Dedifferentiated amniotic fluid mesenchymal stem cell (primary cell): Measurements from ENCODE around the gene HOXA1.

Experiments
- DNase-seq: peaks from one replicate; pipeline ENCODE4 v3.0.0-alpha.2; 2016; ENCODE audit errors: extremely low spot score

Gene HOXA1

DNA sequence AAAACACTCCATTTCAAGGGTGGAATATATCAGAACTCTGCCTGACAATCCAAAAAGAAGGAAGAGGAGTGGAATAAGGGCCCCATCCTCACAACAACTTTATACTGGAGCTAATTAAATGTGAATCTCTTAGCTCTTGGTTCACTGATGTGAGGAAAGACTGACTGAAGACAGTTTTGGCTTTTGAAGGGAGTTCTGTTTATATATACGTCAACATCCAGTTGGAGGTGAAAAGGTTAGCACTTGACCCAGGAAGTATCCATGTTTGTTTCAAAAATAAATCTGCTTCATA lies 3.0 kb downstream of the HOXA1 start:
- DNase-seq = no peak

DNA sequence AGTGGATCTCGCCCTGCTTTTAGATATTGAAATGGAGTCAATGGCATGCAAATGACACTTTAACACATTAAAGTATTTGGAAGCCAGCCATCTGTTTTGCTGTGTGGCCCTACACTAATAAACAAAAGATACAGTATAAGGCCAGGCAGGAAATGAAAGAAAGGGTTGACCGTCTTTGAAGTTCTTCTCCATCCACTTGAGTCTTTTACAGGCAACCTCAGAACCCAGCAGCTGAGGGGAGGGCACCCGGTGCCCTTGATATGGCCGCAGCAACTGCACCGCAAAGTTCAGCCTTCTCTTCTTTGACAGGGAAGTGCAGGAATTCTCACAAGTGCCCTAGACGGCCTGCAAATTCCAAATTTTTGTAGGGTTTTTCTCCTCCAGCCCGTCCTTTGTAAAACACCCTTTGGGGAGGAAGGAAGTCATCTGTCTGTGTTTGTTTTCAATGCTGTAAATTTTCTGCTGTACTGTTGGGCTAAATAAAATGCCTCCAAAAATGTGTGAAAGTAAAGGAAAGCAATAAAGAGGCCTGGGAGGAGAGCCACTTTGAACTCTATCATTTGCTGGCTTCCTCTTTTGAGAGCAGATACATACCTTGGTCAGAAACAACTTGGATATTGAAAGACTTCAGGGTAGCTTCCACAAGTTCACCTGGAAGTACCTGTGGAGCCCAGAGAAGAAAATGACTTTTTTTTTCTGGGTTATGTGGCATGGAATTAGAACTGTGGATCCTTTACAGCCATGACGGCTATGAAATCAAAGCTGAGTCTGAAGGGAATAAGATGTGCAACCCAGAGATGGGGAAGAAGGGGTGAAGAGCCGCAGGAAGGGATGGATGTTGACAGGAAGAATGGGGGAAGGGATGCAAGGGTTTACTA lies 3.6 kb downstream of the HOXA1 start:
- DNase-seq = no peak

DNA sequence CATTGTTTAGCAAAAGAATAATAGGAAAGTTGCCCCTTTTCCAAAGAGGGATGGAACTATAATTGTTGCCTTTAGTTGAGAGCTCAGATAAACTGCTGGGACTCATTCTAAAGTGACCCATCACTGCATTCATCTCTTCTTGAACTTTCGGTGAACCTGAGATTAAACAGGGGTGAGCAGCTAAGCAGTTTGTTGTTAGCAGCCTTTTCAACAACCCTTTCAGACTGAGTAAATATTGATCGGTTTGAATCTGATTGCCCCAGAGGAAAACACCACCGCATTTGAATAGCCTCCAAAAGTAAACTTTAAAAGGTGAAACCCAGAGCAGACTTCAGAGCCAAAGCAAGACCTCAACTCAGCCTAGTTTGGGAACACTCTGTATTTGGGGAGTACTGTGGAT lies 4.7 kb downstream of the HOXA1 start:
- no peak for DNase-seq

DNA sequence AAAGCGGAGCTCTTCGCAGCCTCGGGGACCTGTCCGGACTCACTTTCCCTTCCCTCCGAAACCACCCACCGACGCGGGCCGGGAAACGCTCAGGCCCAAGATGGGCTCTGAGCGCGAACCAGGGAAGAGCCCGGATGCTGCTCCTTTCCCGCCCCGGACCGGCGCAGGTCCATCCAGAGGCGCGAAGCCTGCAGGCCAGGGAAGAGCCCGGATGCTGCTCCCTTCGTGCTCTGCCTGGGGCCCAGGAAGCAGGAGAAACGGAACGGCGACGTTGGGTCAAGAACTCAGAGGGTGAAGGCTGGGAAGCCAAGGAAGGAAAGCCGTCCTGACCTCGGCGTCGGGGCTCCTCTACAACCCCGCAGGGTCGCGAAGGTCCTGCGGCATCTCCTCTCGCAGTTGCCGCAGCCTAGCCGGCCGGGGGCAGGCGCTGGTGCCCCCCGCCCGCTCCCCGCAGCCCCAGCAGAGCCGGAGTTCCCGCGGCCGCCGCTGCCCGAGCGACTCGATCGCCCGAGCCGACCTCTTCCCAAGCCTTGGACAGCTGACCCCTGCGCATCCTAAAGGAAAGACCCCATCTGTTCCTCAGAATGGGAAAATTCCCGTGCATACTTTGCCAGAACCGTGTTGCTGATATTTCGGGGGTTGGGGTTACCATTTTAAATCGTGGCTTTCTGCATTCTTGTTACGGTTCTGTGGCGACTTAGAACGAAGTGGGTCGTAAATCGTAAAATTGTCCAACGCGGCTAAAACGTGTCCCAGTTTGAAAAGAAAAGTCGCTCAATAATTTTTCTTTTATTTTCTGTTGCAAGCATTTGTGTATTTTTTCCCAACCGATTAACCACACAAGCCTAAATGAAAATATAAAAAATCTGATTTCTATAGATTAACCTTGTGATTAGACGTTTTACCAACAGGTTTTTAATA lies 7.5 kb downstream of the HOXA1 start:
- DNase-seq = no peak

DNA sequence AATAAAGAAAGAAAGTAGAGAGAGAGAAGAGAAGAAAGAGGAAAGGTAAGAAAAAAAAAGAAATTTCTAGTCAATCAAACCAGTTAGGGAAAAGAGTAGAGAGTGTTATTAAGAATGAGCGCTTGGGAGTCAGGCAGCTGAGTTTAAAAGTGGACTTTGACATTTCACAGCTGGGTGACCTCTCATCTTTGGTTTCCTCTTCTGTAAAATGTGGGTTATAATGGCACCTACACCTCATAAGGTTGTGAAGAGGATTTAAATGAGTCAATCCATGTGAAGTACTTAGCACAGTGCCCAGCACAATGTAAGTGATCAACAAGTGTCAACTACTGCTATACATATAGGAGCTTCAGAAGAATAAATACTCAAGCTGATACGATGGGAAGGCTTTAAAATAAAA lies 12.2 kb downstream of the HOXA1 start:
- no peak for DNase-seq

DNA sequence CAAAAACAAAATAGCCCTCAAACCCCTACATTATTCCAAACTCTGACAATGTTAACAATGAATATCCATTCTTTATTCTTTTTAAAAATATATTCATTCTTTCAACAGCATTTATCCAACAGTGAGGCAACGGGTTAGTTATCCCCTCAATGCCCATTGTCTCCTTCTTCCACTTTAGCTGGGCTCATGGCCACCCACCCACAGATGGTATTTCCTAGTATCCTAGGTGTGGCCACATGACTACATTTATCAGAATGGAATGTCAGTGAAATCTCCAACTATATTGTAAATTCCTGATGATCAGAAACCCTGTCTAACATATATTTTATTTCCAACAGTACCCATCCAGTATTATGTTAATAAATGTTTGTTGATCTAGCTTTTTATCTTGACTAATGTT lies 13.6 kb downstream of the HOXA1 start:
- no peak for DNase-seq

DNA sequence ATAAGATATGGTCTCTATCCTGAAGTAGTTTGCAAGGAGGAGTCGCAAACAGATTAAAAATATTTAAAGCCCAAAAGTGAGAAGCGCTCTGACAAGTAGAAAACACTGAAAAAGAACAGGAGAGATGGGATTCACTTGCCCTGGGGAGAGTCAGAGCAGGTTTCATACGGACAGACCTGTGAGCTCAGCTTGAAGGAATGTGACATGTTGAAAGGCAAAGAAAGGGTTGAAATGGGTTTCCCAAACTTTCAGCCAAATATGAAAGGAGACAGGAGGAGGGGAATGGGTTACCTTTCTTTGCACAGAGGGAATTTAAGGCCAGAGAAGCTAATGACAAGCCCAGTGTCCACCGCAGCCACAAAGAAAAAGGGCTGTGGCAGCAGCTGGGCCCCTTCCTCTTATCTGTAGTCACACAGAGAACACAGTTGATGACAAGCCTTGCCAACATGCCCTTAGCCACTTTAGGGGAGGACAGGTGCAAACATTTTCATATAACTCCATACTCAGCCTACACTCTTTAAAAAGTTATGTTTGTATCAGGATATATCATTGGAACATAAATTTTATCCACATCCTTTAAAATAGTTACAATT lies 14.9 kb downstream of the HOXA1 start:
- DNase-seq = no peak

DNA sequence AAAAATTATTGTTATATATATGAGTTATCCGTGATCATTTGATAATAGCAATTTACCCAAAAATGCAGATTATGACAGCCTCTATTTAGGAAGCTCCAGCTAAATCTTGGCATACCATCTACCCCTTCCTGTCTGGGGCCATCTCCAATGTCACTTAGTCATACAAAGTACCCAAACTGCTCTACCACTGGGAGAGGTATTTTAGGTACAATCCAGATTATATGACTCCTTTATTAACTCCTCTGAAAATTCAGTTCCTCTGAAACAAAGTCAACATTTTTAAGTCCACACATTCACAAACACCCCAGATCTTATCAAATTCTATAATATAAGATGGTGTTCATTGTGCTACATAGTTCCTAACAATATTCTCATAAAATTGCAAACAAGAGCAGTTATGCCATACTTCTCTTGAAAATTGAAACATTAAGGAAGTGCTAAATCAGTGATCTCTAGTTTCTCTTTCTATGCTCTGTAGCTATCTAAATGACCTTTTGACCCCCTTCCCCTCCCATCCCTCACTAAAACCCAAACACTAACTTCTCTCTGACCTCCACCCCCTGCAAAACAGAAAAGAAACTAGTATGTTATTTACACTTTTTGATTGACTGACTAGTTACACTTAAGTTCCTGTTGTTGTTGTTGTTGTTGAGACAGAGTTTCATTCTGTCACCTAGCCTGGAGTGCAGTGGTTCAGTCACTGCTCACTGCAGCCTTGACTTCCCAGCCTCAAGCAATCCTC lies 16.4 kb downstream of the HOXA1 start:
- DNase-seq = no peak

DNA sequence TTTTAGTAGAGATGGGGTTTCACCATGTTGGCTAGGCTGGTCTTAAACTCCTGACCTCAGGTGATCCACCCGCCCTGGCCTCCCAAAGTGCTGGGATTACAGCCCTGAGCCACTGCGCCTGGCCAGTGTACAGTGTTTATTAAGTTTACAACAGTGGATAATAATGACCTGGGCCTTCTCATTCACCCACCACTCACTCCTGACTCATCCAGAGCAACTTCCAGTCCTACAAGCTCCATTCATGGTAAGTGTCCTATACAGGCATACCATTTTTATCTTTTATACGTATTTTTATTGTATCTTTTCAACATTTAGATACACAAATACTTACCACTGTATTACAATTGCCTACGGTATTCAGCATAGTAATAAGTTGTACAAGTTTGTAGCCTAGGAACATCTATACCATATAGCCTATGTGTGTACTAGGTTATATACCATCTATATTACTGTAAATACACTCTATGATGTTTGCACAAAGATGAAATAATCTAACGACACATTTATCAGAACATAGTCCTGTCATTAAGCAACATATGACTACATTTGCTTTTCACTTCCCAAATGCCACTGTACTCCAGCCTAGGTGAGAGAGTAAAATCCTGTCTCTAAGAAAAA lies 17.1 kb downstream of the HOXA1 start:
- no peak for DNase-seq

DNA sequence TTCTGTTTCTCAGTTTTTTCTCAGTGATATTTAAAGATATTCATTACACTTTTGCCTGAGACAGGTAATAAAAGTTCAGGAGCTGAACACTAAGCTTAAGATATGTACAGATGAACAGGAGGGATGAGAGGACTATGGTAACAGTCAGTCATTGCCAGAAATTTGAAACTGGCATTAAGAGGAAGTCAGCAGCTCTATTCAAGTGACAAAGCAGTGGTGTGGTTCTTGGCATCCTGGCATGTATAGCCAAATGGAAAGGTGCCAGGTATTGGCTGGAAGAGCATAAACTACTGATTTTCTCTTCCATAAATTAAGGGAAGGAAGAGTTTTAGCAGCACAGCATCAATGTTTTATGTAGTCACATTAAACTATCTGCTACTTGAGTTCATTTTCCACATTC lies 22.7 kb downstream of the HOXA1 start:
- no peak for DNase-seq

DNA sequence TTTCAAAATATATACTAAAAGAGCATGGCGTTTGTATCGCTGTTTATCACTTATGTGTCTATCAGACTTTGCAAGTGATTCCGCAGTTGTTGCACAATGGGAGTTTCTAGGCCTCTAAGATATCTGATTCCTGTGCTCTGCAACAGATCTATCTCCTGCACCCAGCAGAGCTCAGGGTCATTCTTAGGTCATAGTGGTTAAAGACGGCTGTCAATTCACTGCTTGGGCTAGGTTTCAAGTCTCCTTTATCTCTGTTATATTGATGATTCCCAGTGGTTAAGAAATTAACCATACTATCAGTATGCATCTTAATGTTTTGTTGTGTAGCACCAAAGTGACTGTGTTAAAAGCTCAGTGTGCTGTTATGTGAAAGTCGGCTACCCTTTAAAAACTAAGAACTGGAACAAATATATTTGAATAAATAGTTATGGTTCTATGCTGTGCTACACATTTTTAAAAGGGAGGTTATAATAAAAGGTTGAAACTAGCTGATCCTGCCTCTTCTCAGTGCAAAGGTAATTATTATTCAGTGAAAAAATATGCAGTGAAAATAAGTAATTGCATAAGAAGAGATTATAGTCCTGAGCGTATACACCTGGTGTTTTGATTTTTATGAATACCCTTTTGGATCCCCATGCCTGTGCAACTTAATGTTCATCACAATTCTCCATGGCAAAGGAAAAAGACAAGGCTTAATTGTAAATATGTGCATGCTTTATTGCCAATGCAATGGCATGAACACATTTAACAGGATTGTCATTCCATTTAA lies 24.0 kb downstream of the HOXA1 start:
- DNase-seq = no peak

DNA sequence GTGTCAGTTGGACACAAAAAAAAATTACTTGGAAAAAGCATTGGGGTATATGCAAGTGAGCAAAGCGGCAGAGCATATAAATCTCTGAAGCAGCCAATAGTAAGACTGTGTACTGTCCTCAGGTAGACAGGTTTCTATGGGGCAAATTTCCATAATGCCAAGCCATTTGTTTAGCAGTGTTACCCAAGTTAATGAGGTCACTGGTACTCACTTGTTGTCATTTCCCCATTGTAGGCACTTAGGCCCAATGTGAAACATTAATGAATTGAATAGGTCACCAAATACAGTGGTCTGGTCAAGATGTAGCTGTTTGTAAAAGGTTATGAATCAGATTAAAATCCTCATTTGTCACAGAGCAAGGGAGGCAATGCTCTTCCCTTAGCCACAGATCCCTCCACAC lies 27.5 kb downstream of the HOXA1 start:
- no peak for DNase-seq

DNA sequence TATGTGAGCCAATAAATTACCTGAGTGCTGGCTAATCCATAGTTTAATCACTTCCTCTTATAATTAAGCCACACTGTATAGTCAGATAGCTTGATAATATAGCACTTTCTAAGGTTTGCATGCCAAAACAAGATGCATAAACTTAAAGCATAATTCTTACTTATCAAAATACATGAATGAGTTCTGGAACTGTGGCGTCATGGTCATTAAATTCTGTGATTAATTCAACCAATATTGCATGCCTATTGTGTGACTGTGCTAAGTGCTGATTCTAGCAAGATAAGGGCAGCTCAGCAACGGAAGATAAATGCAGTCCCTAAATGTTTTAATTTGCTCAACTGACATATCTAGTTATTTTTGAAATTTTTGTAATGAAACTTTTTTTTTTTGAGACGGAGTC lies 29.7 kb downstream of the HOXA1 start:
- DNase-seq = no peak

DNA sequence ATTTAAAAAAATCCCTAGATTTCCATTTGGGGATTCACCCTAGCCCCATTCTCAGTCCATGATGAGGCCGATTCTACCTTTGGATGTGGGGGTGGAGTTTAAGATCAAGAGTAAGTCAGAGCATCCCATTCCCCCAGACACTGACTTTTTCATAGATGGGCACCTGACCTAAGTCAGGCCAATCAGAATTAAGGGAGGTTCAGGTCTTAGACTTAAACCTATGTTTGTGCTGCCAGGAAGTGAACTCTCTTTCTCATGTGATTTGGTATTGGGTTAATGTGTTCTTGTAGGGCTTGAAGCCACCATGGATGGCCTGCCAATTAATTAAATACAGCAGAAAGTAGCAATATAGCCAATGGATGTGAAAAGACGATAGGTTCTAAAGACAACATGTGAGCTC lies 30.1 kb downstream of the HOXA1 start:
- DNase-seq = no peak

DNA sequence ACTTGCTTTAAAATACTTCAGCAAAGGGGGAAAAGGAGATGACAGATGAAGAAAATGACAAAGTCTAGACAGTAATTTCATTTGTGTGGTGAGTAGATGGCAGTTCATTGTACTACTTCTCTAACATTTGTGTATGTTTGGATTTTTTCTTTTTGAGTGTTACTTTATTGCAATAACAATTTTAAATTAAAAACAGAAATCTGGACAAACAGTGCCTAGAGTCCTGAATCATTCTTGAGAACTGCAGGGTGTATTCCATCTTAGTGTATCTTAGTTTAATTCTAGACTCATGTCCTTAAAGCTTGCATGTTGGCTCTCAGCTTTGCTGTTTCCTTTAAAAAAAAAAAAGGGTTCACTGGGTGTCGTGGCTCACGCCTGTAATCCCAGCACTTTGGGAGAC lies 31.1 kb downstream of the HOXA1 start:
- DNase-seq = no peak

DNA sequence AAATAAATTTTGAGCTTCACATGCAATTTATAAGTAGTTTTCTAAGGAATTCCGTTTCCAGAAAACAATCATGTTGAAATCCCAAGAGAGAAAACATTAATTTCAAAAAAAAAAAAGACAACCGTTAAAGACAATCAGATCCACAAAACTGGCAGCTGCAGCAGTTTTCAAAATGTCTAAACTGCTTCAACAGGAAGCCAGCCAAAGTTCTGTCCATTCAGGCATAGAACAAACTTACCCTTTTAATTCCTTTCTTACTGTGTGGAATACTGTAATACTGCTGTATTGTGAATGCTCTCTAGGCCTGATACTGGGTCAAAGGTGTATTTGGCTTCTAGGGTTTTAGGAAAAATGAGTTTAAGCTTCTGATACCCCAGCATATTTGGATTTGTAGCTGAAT lies 31.6 kb downstream of the HOXA1 start:
- no peak for DNase-seq

DNA sequence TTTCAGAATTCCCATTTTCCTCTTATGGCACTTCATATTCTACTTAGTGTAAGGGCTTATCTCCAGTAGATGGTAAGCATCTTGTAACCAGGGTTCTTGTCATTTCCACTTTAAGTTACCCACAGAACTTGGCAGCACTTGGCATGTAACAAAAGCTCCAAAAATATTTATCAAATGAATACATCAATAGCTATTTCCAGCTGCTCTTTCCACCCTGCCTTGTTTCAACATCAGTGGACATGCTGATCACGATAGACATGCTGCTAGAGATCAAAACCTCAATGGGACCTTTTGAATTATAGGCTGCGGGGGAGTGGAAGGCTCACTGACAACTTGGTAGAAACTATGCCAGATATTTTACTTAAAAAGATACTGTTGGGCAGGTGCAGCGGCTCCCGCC lies 32.9 kb downstream of the HOXA1 start:
- DNase-seq = no peak

DNA sequence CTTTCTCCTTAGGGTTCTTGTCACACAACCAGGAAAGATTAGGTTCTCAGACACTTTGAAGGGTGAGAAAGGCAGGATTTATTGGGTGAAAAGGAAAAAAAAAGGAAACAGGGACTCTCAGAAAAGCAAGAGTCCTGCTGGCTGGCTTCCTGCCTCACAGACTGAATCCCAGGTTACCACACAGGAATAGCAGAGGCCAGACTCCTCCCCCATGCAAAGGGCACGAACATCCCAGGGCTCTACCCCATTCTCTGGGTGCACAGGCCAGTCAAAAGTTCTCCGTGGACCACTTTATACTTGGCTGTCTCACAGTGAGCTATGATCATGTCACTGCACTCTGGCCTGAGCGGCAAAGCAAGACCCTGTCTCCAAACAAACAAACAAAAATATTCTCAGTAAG lies 42.6 kb downstream of the HOXA1 start:
- DNase-seq = no peak

DNA sequence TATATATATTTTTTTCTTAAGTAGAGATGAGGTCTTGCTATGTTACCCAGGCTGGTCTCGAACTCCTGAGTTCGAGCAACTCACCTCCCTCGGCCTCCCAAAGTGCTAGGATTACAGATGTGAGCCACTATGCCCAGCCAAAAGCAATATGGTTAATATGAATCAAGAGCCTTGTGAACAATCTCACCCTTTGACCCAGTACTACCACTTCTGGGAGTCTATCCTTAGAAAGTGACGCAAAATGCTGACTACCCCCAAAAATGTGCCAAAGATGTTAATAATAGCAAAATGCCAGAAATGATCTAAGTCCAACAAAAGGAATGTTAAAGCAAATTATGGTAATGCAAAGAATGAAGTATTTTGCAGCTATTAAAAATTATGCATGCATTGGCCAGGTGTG lies 44.3 kb downstream of the HOXA1 start:
- no peak for DNase-seq

DNA sequence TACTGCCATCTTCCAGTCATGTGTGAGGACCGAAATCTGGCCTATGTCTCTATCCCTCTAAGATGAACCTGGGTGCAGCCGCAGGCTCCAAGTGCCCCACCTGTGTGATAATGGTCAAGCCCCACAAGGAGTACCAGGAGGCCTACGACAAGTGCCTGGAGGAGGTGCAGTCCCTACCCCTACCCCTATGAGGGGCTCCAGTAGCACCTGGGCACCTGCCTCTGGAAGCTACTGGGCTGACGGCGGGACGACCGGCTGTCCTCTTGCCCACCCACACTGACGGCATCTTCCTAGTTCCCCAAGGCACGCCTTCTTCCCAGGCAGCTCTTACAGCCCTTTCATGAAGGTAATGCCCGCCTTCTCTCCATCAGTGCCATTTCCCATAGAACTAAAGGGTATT lies 47.4 kb downstream of the HOXA1 start:
- DNase-seq = no peak
